PC-3 (cell line): ENCODE data around the gene ATG9A.

Experiments used
- CTCF ChIP-seq: fragments of 300-600 bp; sonication (generic); conservative IDR thresholded peaks from 2 replicates; pipeline ENCODE4 v1.5.1; 2017; ENCODE audit warnings: antibody characterized with exemption, low read depth, mild to moderate bottlenecking, low read length
- EZH2 ChIP-seq: fragments of 300-600 bp; sonication (generic); IDR thresholded peaks from one replicate; pipeline ENCODE4 v1.6.1; 2017; ENCODE audit warnings: antibody characterized with exemption, mild to moderate bottlenecking, low read length; ENCODE audit not compliant: unreplicated experiment

GRCh38 chr2:219186754-219187456, 42.5 kb downstream of the ATG9A start:
- TF ChIP-seq CTCF (no peak), EZH2 (no peak)
